SJSA1 (cell line): ENCODE results near the gene PTTG1IP. TPM values are rescaled to one million over a fixed set of nuclear protein-coding genes. Genes with fewer than 3 reads are reported as not detected.
"Not testable (repeated sequence)": the region's sequence is repeated elsewhere in the genome, so short reads cannot be mapped to it uniquely, and the experiment has no call there.

ENCODE experiments used
- DNase-seq, 2 experiments: peaks; one replicate each; pipeline ENCODE4 v3.0.0-alpha.2; 2015 to 2020; ENCODE audit warnings: low spot score in 2 of 2, low read depth in 1 of 2
- H3K27ac ChIP-seq: fragments of 250-450 bp; sonication (Bioruptor Pico); 2 replicates; pipeline ENCODE4 v1.5.1; 2020; ENCODE audit warnings: mild to moderate bottlenecking, moderate library complexity
- H3K27me3 ChIP-seq: fragments of 250-450 bp; sonication (Bioruptor Pico); replicated peaks from 2 replicates; pipeline ENCODE4 v1.5.1; 2020; ENCODE audit warnings: mild to moderate bottlenecking, moderate library complexity
- H3K36me3 ChIP-seq: fragments of 250-450 bp; sonication (Bioruptor Pico); 2 replicates; pipeline ENCODE4 v1.5.1; 2020; ENCODE audit warnings: mild to moderate bottlenecking
- H3K4me1 ChIP-seq: fragments of 250-450 bp; sonication (Bioruptor Pico); replicated peaks from 2 replicates; pipeline ENCODE4 v1.6.1; 2021; ENCODE audit warnings: mild to moderate bottlenecking
- H3K4me3 ChIP-seq: fragments of 250-450 bp; sonication (Bioruptor Pico); 2 replicates; pipeline ENCODE4 v1.5.1; 2020; ENCODE audit warnings: mild to moderate bottlenecking
- H3K9me3 ChIP-seq: fragments of 250-450 bp; sonication (Bioruptor Pico); replicated peaks from 2 replicates; pipeline ENCODE4 v1.5.1; 2020; ENCODE audit warnings: mild to moderate bottlenecking
- total RNA-seq: library from RNA; depleted of rRNA; stranded (reverse); fragments of >200 nt; shearing (Covaris generic); gene quantifications from 2 replicates; pipeline ENCODE4 v1.2.3, GENCODE V29; 2014

PTTG1IP gene
- total RNA-seq, 1 experiment from 2014 or later = 590 TPM

DNA sequence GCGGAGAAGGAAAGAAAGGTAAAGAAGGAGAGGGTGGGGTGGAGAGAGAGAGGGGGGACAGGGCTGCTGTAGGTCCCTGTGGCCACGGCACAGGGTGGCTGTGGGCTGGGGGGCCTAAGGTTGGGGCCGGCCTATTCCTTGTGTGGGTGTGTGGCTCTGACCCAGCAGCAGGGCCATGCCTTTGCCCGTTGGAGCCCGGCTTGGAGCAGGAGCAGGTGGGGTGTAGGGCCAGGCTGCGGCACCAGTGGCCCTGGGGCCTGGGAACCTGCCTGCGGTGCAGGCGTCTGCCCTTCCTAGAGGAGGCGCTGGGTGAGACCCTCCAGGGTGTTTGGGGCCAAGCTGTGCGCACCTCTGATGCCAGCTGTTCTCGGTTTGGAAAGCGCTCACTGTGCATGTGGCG is 36.0 kb downstream of the PTTG1IP start:
- no peak overlapping the region for H3K27ac ChIP-seq
- H3K4me1 ChIP-seq = peaks cover 10% of the 10 kb centered on the region
- DNase-seq = no peak

DNA sequence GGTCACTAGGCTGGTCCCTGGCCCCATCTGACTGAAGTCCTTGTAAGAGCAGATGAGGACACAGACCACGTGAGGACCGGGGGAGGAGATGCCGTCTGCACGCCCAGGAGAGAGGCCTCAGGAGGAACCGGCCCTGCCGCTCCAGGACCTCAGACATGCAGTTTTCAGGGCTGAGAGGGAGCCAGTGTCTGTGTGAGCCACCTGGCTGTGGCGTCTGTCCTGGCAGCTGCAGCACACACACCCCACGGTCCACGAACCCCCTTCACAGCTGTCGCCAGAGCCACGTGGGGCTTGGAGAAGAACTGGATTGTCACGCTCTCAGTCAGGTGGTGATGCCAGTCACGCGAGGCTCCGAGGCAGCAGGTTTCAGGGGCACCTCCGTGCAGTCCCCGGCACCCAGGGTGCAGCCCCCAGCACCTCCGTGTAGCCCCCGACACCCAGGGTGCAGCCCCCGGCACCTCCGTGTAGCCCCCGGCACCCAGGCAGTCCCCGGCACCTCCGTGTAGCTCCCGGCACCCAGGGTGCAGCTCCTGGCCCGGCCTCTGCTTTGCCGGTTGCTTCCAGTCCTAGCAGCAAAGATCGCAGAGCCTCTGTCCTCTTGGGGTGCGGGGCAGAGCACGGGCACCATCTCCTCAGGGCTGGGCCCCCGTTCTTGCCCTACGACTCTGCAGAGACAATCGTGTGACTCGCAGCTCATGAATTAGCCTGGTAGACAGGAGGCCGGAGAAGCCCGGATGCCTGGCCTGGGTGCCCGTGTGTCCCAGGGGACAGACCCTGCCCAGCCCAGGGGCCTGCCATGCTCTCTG is 36.6 kb downstream of the PTTG1IP start:
- Histone ChIP-seq H3K4me1 (peaks cover 10% of the 10 kb centered on the region), H3K27ac (no peak overlapping the region), H3K36me3 (no peaks in the 10 kb centered on the region), H3K27me3 (no peaks in the 10 kb centered on the region), H3K4me3 (no peak overlapping the region), H3K9me3 (no peaks in the 10 kb centered on the region)
- DNase-seq = no peak

More for the DNA sequence above, 36.0 kb downstream of the PTTG1IP start:
- no peaks in the 10 kb centered on the region for H3K27me3 ChIP-seq
- H3K36me3 ChIP-seq = no peaks in the 10 kb centered on the region
- H3K9me3 ChIP-seq = no peaks in the 10 kb centered on the region
- H3K4me3 ChIP-seq = no peak overlapping the region

DNA sequence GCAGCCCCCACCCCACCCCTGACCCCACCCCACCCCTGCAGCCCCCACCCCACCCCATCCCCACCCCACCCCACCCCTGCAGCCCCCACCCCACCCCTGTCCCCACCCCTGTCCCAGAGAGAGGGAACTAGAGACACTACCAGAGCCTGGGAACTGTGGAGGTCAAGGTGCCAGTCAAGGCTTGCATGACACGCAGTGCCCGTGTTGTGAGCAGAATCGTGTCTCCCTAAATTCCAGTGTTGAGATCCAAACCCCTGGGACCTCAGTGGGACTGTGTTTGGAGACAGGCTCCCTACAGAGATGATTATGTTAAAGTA is 37.2 kb downstream of the PTTG1IP start:
- H3K4me3 ChIP-seq = no peak overlapping the region
- H3K36me3 ChIP-seq = no peaks in the 10 kb centered on the region
- DNase-seq = no peak
- no peaks in the 10 kb centered on the region for H3K27me3 ChIP-seq
- peaks cover 10% of the 10 kb centered on the region for H3K4me1 ChIP-seq
- no peak overlapping the region for H3K27ac ChIP-seq
- no peaks in the 10 kb centered on the region for H3K9me3 ChIP-seq

DNA sequence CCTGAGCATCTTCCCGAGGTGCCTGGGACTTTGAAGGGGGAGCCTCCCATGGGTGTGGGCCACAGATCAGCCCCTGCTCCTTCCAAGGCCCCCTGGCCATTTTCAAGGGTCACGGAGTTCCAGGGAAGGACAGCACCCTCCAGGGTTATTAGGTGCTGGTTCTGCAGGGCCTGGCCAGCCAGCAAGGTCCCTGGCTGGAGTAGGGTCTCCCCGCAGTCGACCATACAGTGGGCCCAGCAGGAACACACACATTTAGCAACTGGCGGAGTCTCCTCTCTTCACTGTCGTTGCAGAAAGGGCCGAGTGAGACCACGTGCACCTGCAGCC is 37.9 kb downstream of the PTTG1IP start:
- Histone ChIP-seq H3K4me1 (peaks cover 10% of the 10 kb centered on the region), H3K36me3 (no peaks in the 10 kb centered on the region), H3K4me3 (no peak overlapping the region), H3K27me3 (no peaks in the 10 kb centered on the region), H3K9me3 (no peaks in the 10 kb centered on the region), H3K27ac (no peak overlapping the region)
- DNase-seq = no peak

DNA sequence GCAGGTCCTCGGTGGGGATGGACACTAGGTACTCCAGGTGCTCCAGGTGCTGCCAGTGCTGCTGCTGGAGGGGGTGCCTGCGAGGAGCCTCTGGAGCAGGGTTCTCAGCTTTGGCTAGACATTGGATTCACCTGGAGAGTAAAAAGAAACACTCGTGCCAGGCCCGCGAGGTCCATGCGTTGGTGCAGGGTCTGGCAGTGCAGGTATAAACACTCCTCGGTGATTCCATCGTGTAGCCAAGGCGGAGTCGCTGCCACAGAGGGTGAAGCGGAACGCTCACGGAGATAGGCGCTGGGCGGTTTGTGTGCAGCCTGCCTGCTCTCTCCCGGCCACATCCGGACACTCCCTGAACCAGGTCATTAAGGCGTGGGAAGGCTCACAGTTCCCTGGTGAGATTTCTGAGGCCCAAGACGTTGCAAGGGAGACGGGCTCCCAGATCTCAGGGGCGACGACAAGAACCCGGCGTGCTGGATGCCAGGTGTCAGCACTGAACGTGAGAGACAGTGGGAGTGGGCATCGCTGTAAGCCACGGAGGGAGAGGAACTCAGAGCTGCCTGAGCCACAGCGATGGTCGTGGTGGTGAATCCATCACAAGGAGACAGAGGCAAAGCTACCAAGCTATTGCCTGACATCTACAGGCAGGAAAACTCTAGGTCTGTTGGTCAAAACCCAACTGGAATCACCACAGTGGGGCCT is 38.4 kb downstream of the PTTG1IP start:
- Histone ChIP-seq H3K9me3 (no peaks in the 10 kb centered on the region), H3K36me3 (no peaks in the 10 kb centered on the region), H3K4me1 (peaks cover 10% of the 10 kb centered on the region), H3K4me3 (no peak overlapping the region), H3K27me3 (no peaks in the 10 kb centered on the region), H3K27ac (no peak overlapping the region)
- no peak for DNase-seq

DNA sequence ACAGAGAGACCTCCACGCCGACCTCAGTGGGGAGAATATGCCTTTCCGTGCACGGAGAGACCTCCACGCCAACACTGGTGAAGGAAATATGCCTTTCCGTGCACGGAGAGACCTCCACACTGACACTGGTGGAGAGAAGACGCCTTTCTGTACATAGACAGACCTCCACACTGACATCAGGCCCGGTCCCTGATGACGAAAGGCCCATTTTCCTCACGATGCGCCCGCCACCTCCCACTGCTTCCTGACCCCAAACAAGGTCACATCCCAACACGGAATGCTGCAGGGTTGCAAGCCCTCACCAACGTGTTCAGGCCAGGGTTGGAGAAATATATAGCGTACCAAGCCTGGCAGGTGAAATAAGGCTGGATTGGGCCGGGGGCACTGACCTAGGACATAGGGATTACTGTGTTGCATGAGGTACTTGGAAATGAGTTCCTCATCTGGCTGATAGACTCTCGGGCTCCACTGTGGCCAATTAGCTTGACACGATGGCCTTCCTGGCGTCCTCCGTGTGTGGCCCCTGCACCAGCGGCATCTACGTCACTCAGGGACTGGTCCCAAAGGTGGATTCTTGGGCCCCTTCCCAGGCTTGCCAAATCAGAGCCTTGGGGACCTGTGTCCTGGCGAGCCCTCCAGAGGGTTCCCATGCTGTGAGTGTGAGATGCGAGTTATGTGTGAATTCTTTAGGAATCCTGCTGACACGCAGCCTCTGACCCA is 39.1 kb downstream of the PTTG1IP start:
- peaks cover 10% of the 10 kb centered on the region for H3K4me1 ChIP-seq
- H3K9me3 ChIP-seq = peaks cover under 1% of the 10 kb centered on the region
- no peak overlapping the region for H3K27ac ChIP-seq
- H3K4me3 ChIP-seq = no peak overlapping the region
- DNase-seq = no peak
- no peaks in the 10 kb centered on the region for H3K27me3 ChIP-seq
- no peaks in the 10 kb centered on the region for H3K36me3 ChIP-seq

DNA sequence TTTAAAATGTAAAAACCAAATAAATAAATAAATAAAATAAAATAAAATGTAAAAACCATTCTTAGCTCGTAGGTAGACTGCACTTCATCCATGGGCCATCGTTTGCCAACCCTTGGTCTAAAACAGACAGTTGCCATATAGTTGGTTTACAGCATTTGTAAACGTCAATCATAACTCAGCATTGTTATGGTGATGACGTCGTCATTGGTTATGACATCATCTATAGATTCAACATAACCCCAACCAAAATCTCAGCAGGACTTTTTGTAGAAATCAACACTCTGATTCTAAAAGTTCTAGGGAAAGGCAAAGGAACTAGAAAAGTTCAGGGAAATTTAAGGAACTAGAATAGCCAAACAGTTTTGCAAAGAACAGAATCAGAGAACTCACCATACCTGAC is 39.8 kb downstream of the PTTG1IP start:
- DNase-seq = no peak
- Histone ChIP-seq H3K9me3 (peaks cover 6% of the 10 kb centered on the region), H3K27me3 (peaks cover 4% of the 10 kb centered on the region; the same call in 1 of the 2 replicates), H3K4me3 (no peak overlapping the region), H3K36me3 (no peaks in the 10 kb centered on the region), H3K4me1 (peaks cover 10% of the 10 kb centered on the region), H3K27ac (no peak overlapping the region)

DNA sequence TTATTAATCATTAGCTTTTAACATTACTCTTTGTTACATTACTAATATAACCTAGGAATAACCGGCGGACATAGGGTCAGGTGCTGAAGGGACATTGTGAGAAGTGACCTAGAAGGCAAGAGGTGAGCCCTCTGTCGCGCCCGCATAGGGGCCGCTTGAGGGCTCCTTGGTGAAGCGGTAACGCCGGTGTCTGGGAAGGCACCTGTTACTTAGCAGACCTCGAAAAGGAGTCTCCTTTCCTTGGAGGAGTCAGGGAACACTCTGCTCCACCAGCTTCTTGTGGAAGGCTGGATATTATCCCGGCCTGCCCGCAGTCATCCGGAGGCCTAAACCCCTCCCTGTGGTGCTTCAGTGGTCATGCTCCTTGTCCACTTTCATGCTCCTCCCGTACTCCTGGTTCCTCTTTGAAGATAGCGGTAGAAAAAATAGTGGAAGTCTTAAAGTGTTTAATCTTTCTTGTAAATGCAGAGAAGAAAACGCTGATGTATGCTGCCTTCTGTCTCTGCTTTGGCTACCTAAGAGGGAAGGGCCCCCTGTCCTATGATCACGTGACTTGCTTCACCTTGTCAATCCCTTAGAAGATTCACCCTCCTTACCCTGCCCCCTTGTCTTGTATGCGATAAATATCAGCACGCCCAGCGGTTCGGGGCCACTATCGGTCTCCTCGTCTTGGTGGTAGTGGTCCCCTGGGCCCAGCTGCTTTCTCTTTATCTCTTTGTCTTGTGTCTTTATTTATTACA is 40.8 kb downstream of the PTTG1IP start:
- H3K9me3 ChIP-seq = peaks cover 12% of the 10 kb centered on the region
- peaks cover 10% of the 10 kb centered on the region for H3K4me1 ChIP-seq
- not testable (repeated sequence) for DNase-seq, H3K4me3 ChIP-seq, H3K27ac ChIP-seq, H3K36me3 ChIP-seq, H3K27me3 ChIP-seq

DNA sequence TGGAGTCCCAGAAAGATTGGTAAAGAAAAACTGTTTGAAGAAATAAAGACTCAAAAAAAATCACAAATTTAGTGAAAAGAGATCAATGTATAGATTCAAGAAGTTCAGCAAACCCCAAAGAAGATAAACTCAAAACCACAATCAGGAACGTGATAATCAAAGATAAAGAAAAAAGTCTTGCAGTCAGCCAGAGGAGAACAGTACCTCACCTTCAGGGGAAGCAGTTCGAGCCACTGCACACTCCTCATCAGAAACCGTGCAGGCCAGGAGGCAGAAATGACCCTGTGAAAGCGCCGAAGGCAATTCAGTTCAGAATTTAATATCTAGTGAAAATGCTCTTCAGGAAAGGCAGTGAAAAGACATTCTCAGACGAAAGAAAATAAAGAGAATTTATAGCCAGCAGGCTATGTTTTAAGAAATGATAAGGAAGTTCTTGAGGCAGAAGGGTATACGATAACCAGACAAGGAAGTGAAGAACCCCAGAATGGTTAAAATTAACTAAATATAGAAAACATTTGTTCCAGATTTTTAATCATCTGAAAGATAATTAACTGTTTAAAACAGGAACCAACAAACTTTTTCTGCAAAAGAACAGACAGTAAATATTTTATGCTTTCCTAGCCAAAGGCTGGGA is 42.1 kb downstream of the PTTG1IP start:
- no peak overlapping the region for H3K27ac ChIP-seq
- H3K4me3 ChIP-seq = no peak overlapping the region
- no peaks in the 10 kb centered on the region for H3K36me3 ChIP-seq
- peaks cover 4% of the 10 kb centered on the region; the same call in 1 of the 2 replicates for H3K27me3 ChIP-seq
- peaks cover 13% of the 10 kb centered on the region for H3K9me3 ChIP-seq
- no peaks in the 10 kb centered on the region for H3K4me1 ChIP-seq
- no peak for DNase-seq

DNA sequence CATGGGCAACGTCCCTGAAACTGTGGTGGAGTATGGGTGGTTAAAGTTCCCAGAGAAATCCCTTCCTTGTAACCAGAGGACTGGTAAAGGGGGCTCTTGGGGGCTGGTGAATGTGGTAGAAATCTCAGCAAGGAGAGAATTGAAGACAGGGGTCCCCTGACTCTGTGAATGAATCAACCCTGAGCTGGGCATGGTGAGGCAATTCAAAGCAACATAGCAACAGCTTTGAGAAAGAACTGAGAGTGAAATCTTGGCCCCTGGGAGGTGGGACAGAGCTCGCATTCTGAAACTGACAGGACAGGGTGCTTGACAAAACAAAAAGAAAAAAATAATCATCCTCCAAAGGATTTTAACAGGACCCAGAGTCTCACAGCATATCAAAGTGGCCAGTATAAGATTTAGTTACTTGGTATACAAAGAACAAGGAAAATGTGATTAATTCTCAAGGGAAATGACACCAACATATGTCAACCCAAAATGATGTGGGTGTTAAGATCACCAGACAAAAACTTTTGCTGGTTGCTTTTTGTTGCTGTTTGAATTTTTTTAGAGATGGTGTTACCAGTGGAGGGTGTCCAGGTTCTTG is 43.9 kb downstream of the PTTG1IP start:
- Histone ChIP-seq H3K27ac (no peak overlapping the region), H3K9me3 (peaks cover 13% of the 10 kb centered on the region), H3K4me1 (no peaks in the 10 kb centered on the region), H3K36me3 (no peaks in the 10 kb centered on the region), H3K27me3 (peaks cover 4% of the 10 kb centered on the region; the same call in 1 of the 2 replicates), H3K4me3 (no peak overlapping the region)
- no peak for DNase-seq

DNA sequence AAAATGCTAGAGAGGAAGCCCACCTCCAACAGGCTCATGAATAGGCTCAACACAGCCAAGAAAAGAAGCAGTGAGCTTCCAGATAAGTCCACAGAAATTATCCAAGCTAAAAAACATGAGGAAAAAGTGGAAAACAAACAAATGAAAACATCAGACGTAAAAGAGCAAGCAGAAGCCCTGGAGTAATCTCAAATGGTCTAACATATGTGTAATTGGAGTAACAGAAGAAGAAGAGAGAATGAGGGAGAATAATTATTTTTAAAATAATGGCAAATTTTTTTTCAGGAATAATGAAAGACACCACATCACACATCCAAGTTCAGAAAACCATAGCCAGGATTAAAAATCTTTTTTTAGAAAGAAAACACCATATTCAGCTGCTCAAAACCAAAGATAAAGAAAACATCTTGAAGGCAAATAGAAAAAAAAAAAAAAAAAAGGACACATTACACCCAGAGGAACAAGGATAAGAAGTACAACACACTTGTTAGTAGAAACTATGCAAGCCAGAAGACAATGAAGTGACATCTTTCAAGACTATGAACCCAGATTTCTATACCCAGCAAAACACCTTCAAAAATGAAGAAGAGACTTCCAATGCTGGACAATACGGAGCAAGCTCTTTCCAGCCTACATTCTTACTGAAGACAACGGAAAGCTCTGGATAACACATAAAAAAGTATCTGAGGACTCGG is 45.0 kb downstream of the PTTG1IP start:
- no peak overlapping the region for H3K27ac ChIP-seq
- H3K4me1 ChIP-seq = no peaks in the 10 kb centered on the region
- H3K36me3 ChIP-seq = no peaks in the 10 kb centered on the region
- H3K4me3 ChIP-seq = no peak overlapping the region
- peaks cover 4% of the 10 kb centered on the region; the same call in 1 of the 2 replicates for H3K27me3 ChIP-seq
- DNase-seq = no peak
- H3K9me3 ChIP-seq = peaks cover 16% of the 10 kb centered on the region

DNA sequence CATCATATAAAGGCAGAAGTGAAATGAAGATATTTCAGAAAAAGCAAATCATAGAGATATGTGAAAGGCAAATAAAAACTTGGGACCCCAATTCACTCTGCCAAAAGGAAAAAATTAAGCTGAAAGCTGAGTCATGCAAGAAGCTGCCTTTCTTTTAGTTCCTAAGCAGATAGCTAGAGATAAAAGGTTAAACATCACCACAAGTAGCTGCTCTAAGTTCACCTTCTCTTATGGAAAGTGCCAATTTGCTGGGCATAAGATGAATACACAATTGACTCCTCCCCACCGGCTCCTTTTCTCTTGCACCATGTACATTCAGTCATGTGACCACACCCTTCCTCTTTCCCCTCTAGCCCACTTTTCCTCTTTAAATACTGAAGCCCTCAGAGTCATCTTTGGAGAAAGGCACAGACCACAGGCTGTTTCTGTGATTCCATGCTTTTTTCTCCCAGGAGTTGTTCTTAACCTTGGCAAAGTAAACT is 50.3 kb downstream of the PTTG1IP start:
- no peak for DNase-seq
- H3K36me3 ChIP-seq = peaks cover 4% of the 10 kb centered on the region
- no peak overlapping the region for H3K27ac ChIP-seq
- peaks cover 43% of the 10 kb centered on the region for H3K9me3 ChIP-seq
- H3K27me3 ChIP-seq = no peaks in the 10 kb centered on the region
- peaks cover 8% of the 10 kb centered on the region for H3K4me1 ChIP-seq
- H3K4me3 ChIP-seq = no peak overlapping the region
